Fibroblast of lung (primary cell): ENCODE measurements around the gene OR2S2.

Experiments used
- CTCF ChIP-seq, 2 donors: IDR thresholded peaks in 1 of 2; conservative IDR thresholded peaks in 1 of 2; 1 replicate in 1 of 2; 2 replicates in 1 of 2; pipeline ENCODE4 v1.5.1; 2011 to 2012; ENCODE audit warnings: low read length in 2 of 2, control low read depth in 1 of 2, inconsistent platforms in 1 of 2, low read depth in 1 of 2, mild to moderate bottlenecking in 1 of 2
- EZH2 ChIP-seq: IDR thresholded peaks from 2 replicates; pipeline ENCODE4 v1.5.1; 2012; ENCODE audit warnings: low read length, control low read depth, mild to moderate bottlenecking; ENCODE audit errors: missing control alignments

GRCh38 chr9:35937227-35937626, 20.7 kb downstream of the OR2S2 start:
- TF ChIP-seq CTCF (conservative IDR thresholded peaks at IDR 0.05 in 1 of 2, IDR thresholded peaks at IDR 0.05 in 1 of 2; ENCODE audit: low read depth in 1 of 2, low read length in 2 of 2) = no peak
- TF ChIP-seq EZH2 = no peak
